K562 (cell line): ENCODE results near the gene C3. TPM values are rescaled to one million over a fixed set of nuclear protein-coding genes. Genes with fewer than 3 reads are reported as not detected.

Source experiments
- CUX1 ChIP-seq: fragments of 200-800 bp; sonication (Bioruptor generic); IDR thresholded peaks from 2 replicates; pipeline ENCODE4 v1.6.1; 2016; ENCODE audit warnings: missing genetic modification characterization, missing compliant biosample characterization
- ESRRA ChIP-seq: fragments of 450-650 bp; IDR thresholded peaks from 2 replicates; pipeline ENCODE4 v1.6.1; 2014; ENCODE audit warnings: low read depth, mild to moderate bottlenecking, moderate library complexity, borderline replicate concordance
- HMGN3 ChIP-seq: IDR thresholded peaks from 2 replicates; pipeline ENCODE4 v1.6.1; 2011; ENCODE audit warnings: borderline replicate concordance, low read depth, mild to moderate bottlenecking, mixed read lengths, low read length; ENCODE audit not compliant: insufficient read length; ENCODE audit errors: extremely low read depth
- NCOA1 ChIP-seq: fragments of 450-650 bp; IDR thresholded peaks from 2 replicates; pipeline ENCODE4 v1.6.1; 2016; ENCODE audit warnings: low read depth
- NFIC ChIP-seq: fragments of 450-650 bp; IDR thresholded peaks from 2 replicates; pipeline ENCODE4 v1.6.1; 2017; ENCODE audit warnings: mild to moderate bottlenecking, inconsistent platforms
- PML ChIP-seq: IDR thresholded peaks from 2 replicates; pipeline ENCODE4 v1.6.1; 2012; ENCODE audit warnings: low read length, inconsistent platforms
- TFAP4 ChIP-seq: sonication (generic); formaldehyde crosslinking; IDR thresholded peaks from 2 replicates; pipeline ENCODE4 v1.8.0; 2022; ENCODE audit warnings: missing genetic modification reagents, mild to moderate bottlenecking, moderate library complexity, borderline replicate concordance
- U2AF2 ChIP-seq: fragments of 200-400 bp; formaldehyde crosslinking; optimal IDR thresholded peaks from 2 replicates; pipeline ENCODE3; 2017; ENCODE audit warnings: low read depth, mild to moderate bottlenecking, low read length
- UBTF ChIP-seq, 2 experiments: IDR thresholded peaks; 2 replicates each; pipeline ENCODE4 v1.6.1; 2012; ENCODE audit warnings: improper control_type of control experiment in 2 of 2, low read depth in 2 of 2, low read length in 2 of 2, borderline replicate concordance in 1 of 2
- ZNF232 ChIP-seq: sonication (generic); formaldehyde crosslinking; IDR thresholded peaks from 2 replicates; pipeline ENCODE4 v1.8.0; 2022; ENCODE audit warnings: mild to moderate bottlenecking, missing genetic modification reagents
- ZNF668 ChIP-seq: fragments of 250-450 bp; sonication (Bioruptor Pico); IDR thresholded peaks from 2 replicates; pipeline ENCODE4 v1.8.0; 2022; ENCODE audit warnings: mild to moderate bottlenecking, inconsistent platforms
- polyA plus RNA-seq, 8 experiments: library from polyadenylated mRNA; depleted of rRNA in 4 of 8; stranded (reverse) in 5 of 8; unstranded in 3 of 8; fragments of >200 nt; fragmentation: Nextera tagmentation in 2 of 8; fragmentation: Illumina TruSeq in 1 of 8; extraction: Ambion mirVana in 2 of 8; extraction: Trizol in 1 of 8; gene quantifications; 2 replicates each; pipeline versions ENCODE4 v1.2.1 to v1.2.3, GENCODE V29; 2011 to 2014; ENCODE audit warnings: inconsistent platforms in 1 of 8, missing spikeins in 1 of 8
- total RNA-seq, 7 experiments: library from RNA; depleted of rRNA in 6 of 7; stranded (reverse); fragments of >200 nt in 6 of 7; fragmentation: Illumina TruSeq in 2 of 7; extraction: Trizol in 2 of 7; gene quantifications; 2 replicates each; pipeline versions ENCODE4 v1.2.1 to v1.2.3, GENCODE V29; 2011 to 2021; ENCODE audit warnings: low replicate concordance in 1 of 7
- TF ChIP-seq, protein P1 (sequence below), 3 experiments: IDR thresholded peaks in 2 of 3; conservative IDR thresholded peaks in 1 of 3; 2 replicates each; pipeline ENCODE4 v1.5.1; 2011 to 2012; ENCODE audit warnings: low read length in 3 of 3, mild to moderate bottlenecking in 3 of 3, control low read depth in 2 of 3, improper control_type of control experiment in 1 of 3, inconsistent platforms in 1 of 3, low read depth in 1 of 3, mixed read lengths in 1 of 3, moderate library complexity in 1 of 3; ENCODE audit not compliant: insufficient read depth in 2 of 3
- TF ChIP-seq, protein P2 (sequence below): sonication (generic); formaldehyde crosslinking; IDR thresholded peaks from 2 replicates; pipeline ENCODE4 v1.5.0; 2020; ENCODE audit warnings: missing genetic modification reagents

The C3 gene
- total and polyA plus RNA-seq, 9 of the 15 experiments (the other 6 are each of a cell fraction or from before 2014, with no cell fraction given) = 0.59 to 10.6 (median 2.2) TPM

DNA sequence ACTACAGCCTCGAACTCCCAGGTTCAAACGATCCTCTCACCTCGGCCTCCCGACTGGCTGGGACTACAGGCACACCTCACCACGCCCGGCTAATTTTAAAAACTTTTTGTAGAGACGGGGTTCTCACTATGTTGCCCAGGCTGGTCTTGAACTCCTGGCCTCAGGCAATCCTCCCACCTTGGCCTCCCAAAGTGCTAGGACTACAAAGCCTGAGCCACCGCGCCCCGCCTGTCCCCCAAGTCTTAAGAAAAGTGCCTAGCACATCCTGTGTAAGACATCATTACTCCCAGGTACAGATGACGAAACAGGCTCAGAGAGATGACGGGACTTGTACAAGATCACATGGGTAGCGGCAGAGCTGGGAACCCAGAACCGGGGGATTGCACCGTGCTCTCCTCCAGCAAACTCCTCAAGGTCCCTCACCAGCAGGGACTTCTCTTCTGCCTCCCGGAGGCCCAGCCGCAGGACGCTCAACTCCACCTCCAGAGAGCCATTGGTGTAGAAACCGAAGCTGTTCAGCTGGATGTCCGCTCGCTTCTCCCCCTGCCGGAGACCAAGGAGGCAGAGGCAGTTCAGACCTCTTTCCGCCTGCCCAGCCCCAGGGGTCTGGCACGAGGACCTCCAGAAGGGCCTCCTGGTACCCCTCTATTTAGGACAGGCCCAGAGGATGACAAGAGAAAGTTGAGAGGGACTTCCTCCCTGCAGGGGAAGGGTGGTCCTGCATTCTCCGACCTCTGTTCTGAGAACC, 15.9 kb upstream of the C3 start (continued):
- no peak for TF ChIP-seq HMGN3
- no peak for TF ChIP-seq NFIC
- no peak for TF ChIP-seq PML
- TF ChIP-seq, protein P1, sequence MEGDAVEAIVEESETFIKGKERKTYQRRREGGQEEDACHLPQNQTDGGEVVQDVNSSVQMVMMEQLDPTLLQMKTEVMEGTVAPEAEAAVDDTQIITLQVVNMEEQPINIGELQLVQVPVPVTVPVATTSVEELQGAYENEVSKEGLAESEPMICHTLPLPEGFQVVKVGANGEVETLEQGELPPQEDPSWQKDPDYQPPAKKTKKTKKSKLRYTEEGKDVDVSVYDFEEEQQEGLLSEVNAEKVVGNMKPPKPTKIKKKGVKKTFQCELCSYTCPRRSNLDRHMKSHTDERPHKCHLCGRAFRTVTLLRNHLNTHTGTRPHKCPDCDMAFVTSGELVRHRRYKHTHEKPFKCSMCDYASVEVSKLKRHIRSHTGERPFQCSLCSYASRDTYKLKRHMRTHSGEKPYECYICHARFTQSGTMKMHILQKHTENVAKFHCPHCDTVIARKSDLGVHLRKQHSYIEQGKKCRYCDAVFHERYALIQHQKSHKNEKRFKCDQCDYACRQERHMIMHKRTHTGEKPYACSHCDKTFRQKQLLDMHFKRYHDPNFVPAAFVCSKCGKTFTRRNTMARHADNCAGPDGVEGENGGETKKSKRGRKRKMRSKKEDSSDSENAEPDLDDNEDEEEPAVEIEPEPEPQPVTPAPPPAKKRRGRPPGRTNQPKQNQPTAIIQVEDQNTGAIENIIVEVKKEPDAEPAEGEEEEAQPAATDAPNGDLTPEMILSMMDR (IDR thresholded peaks at IDR 0.05 in 2 of 3, conservative IDR thresholded peaks at IDR 0.05 in 1 of 3; ENCODE audit: insufficient read depth in 2 of 3, low read depth in 1 of 3, low read length in 3 of 3) = peak; percentile 74 to 88 (median 76)
- TF ChIP-seq ZNF668 = no peak
- TF ChIP-seq, protein P2, sequence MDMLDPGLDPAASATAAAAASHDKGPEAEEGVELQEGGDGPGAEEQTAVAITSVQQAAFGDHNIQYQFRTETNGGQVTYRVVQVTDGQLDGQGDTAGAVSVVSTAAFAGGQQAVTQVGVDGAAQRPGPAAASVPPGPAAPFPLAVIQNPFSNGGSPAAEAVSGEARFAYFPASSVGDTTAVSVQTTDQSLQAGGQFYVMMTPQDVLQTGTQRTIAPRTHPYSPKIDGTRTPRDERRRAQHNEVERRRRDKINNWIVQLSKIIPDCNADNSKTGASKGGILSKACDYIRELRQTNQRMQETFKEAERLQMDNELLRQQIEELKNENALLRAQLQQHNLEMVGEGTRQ (CRISPR knock-in tag) = peak; percentile 41; the same call in 1 of the 2 replicates
- peak; percentile 19; the same call in 1 of the 2 replicates for TF ChIP-seq ZNF232 (CRISPR knock-in tag)
- TF ChIP-seq TFAP4 = peak; percentile 98
- TF ChIP-seq NCOA1 = peak; percentile 58
- TF ChIP-seq UBTF (IDR thresholded peaks at IDR 0.05; ENCODE audit: borderline replicate concordance in 1 of 2, low read depth in 2 of 2, low read length in 2 of 2) = peak; percentile 88 to 97; a peak in 3 of 4 replicates
- no peak for TF ChIP-seq U2AF2
- peak; percentile 50; the same call in 1 of the 2 replicates for TF ChIP-seq ESRRA
- no peak for TF ChIP-seq CUX1 (CRISPR knock-in tag)
